ENCODE measurements around the gene PRAMEF14. TPM values are rescaled to one million over a fixed set of nuclear protein-coding genes. Genes with fewer than 3 reads are reported as not detected.

The PRAMEF14 gene
- total RNA-seq, 1 donor from 2014 or later = not detected

Other genes with a start within 250 kb of the PRAMEF14 start
- not detected in 2 replicates for gene HNRNPCL2, start 230.3 kb downstream of the PRAMEF14 start, total RNA-seq
- not detected in 2 replicates for gene PRAMEF26, start 191.1 kb downstream of the PRAMEF14 start, total RNA-seq
- not detected in 2 replicates for gene HNRNPCL4, start 181.5 kb downstream of the PRAMEF14 start, total RNA-seq
- not detected in 2 replicates for gene PRAMEF9, start 175.3 kb downstream of the PRAMEF14 start, total RNA-seq
- gene PRAMEF13, start 145.7 kb downstream of the PRAMEF14 start, total RNA-seq = not detected in 2 replicates
- gene PRAMEF18, start 121.0 kb downstream of the PRAMEF14 start, total RNA-seq = not detected in 2 replicates
- gene PRAMEF5, start 92.9 kb downstream of the PRAMEF14 start, total RNA-seq = not detected in 2 replicates
- gene PRAMEF8, start 62.0 kb downstream of the PRAMEF14 start, total RNA-seq = not detected in 2 replicates
- gene PRAMEF33, start 43.6 kb downstream of the PRAMEF14 start, total RNA-seq = not detected in 2 replicates
- gene PRAMEF15, start 31.6 kb downstream of the PRAMEF14 start, total RNA-seq = not detected in 2 replicates
- not detected in 2 replicates for gene PRAMEF19, start 24.8 kb upstream of the PRAMEF14 start, total RNA-seq
- gene PRAMEF17, start 42.5 kb upstream of the PRAMEF14 start, total RNA-seq = not detected in 2 replicates
- gene PRAMEF20, start 63.3 kb upstream of the PRAMEF14 start, total RNA-seq = not detected in 2 replicates
- gene LRRC38, start 166.9 kb upstream of the PRAMEF14 start, total RNA-seq = not detected in 2 replicates
- not detected in 2 replicates for gene PDPN, start 236.7 kb upstream of the PRAMEF14 start, total RNA-seq